Measurements from ENCODE around the gene ALKBH1. TPM values are rescaled to one million over a fixed set of nuclear protein-coding genes. Genes with fewer than 3 reads are reported as not detected.

The ALKBH1 gene
- total RNA-seq, 4 donors from 2014 or later = 5.2 to 15.6 (median 10.4) TPM

- Histone ChIP-seq H3K4me1 (no peaks in the 10 kb centered on the region), H3K36me3 (peaks cover 0 to 47% (median 22%) of the 10 kb centered on the region in 4 donors), H3K27me3 (no peaks in the 10 kb centered on the region), H3K27ac (no peak overlapping the region), H3K9me3 (no peaks in the 10 kb centered on the region), H3K4me3 (no peak overlapping the region)
- TF ChIP-seq EP300 (IDR thresholded peaks at IDR 0.05; ENCODE audit: low read depth) = no peak
- no peak for TF ChIP-seq CTCF (IDR thresholded peaks at IDR 0.05)
- no peak for TF ChIP-seq POLR2A (IDR thresholded peaks at IDR 0.05)
- TF ChIP-seq POLR2AphosphoS5 (IDR thresholded peaks at IDR 0.05) = no peak
- DNase-seq = no peak
- 56 to 63% methylated on average over 4 of the region's 4 CpGs for WGBS, 2 donors (ENCODE audit: low coverage in 1 of 2)
- intact Hi-C loops (cut with DNase I; ENCODE audit: low total_unique reads) (no loop called here), in situ Hi-C loops (cut with MboI; ENCODE audit: low pct_ligation_motif_present in 1 of 4, low pct_unique_long_range_greater_than_20kb in 1 of 4, low sequenced_read_pairs in 3 of 4) (no loop called here)
Observed at GRCh38 chr14:77746064-77746702, 38.4 kb upstream of the ALKBH1 start.

GRCh38 chr14:77741438-77741837 is 33.6 kb upstream of the ALKBH1 start:
- Histone ChIP-seq H3K4me3 (no peak overlapping the region), H3K36me3 (peaks cover 0 to 42% (median 20%) of the 10 kb centered on the region in 4 donors), H3K9me3 (no peaks in the 10 kb centered on the region), H3K4me1 (peaks cover 0 to 13% (median 3%) of the 10 kb centered on the region in 4 donors), H3K27ac (no peak overlapping the region), H3K27me3 (no peaks in the 10 kb centered on the region)
- no peak for DNase-seq
- in situ Hi-C loops (cut with MboI; ENCODE audit: low pct_ligation_motif_present in 1 of 4, low pct_unique_long_range_greater_than_20kb in 1 of 4, low sequenced_read_pairs in 3 of 4) = no loop called here
- intact Hi-C loops (cut with DNase I; ENCODE audit: low total_unique reads) = no loop called here
- no peak for TF ChIP-seq EP300 (IDR thresholded peaks at IDR 0.05; ENCODE audit: low read depth)
- no peak for TF ChIP-seq POLR2A (IDR thresholded peaks at IDR 0.05)
- TF ChIP-seq CTCF (IDR thresholded peaks at IDR 0.05) = no peak
- no peak for TF ChIP-seq POLR2AphosphoS5 (IDR thresholded peaks at IDR 0.05)
- 80 to 82% methylated on average over 2 of the region's 2 CpGs for WGBS, 2 donors (ENCODE audit: low coverage in 1 of 2)

GRCh38 chr14:77738559-77739250 is 30.9 kb upstream of the ALKBH1 start:
- H3K27ac ChIP-seq = peak overlapping the region in 1 of 4 donors; percentile 22
- peaks cover 0 to 69% (median 30%) of the 10 kb centered on the region in 4 donors for H3K36me3 ChIP-seq
- in situ Hi-C loops (cut with MboI; ENCODE audit: low pct_ligation_motif_present in 1 of 4, low pct_unique_long_range_greater_than_20kb in 1 of 4, low sequenced_read_pairs in 3 of 4) = no loop called here
- intact Hi-C loops (cut with DNase I; ENCODE audit: low total_unique reads) = no loop called here
- WGBS, 2 donors (ENCODE audit: low coverage in 1 of 2) = 45 to 60% methylated on average over 6 to 7 of the region's 7 CpGs
- H3K9me3 ChIP-seq = no peaks in the 10 kb centered on the region
- no peak for DNase-seq
- peaks cover 0 to 13% (median 3%) of the 10 kb centered on the region in 4 donors for H3K4me1 ChIP-seq
- TF ChIP-seq EP300 (IDR thresholded peaks at IDR 0.05; ENCODE audit: low read depth) (no peak), CTCF (IDR thresholded peaks at IDR 0.05) (no peak), POLR2A (IDR thresholded peaks at IDR 0.05) (no peak), POLR2AphosphoS5 (IDR thresholded peaks at IDR 0.05) (no peak)
- no peaks in the 10 kb centered on the region for H3K27me3 ChIP-seq
- H3K4me3 ChIP-seq = no peak overlapping the region

GRCh38 chr14:77730976-77731497 is 23.2 kb upstream of the ALKBH1 start:
- TF ChIP-seq POLR2AphosphoS5 (IDR thresholded peaks at IDR 0.05) = no peak
- no peak for TF ChIP-seq CTCF (IDR thresholded peaks at IDR 0.05)
- no peak for TF ChIP-seq EP300 (IDR thresholded peaks at IDR 0.05; ENCODE audit: low read depth)
- no peak for TF ChIP-seq POLR2A (IDR thresholded peaks at IDR 0.05)
- no peak for DNase-seq
- H3K4me3 ChIP-seq = no peak overlapping the region
- intact Hi-C loops (cut with DNase I; ENCODE audit: low total_unique reads) (no loop called here), in situ Hi-C loops (cut with MboI; ENCODE audit: low pct_ligation_motif_present in 1 of 4, low pct_unique_long_range_greater_than_20kb in 1 of 4, low sequenced_read_pairs in 3 of 4) (no loop called here)
- H3K36me3 ChIP-seq = peaks cover 0 to 99% (median 42%) of the 10 kb centered on the region in 4 donors
- H3K9me3 ChIP-seq = no peaks in the 10 kb centered on the region
- H3K27ac ChIP-seq = no peak overlapping the region
- no peaks in the 10 kb centered on the region for H3K4me1 ChIP-seq
- H3K27me3 ChIP-seq = no peaks in the 10 kb centered on the region
- WGBS, 2 donors (ENCODE audit: low coverage in 1 of 2) = 82 to 100% methylated on average over 1 to 3 of the region's 3 CpGs

All from transverse colon (tissue), 4 donors.